HepG2 (cell line): ENCODE measurements around the gene IFT80. TPM values are rescaled to one million over a fixed set of nuclear protein-coding genes. Genes with fewer than 3 reads are reported as not detected.
A peak's percentile ranks its signal among the peaks of the same experiment; 100 is the strongest.

ENCODE experiments used
- ASH2L ChIP-seq: fragments of 300-600, 200-600 bp; sonication (generic); IDR thresholded peaks from 2 replicates; pipeline ENCODE4 v1.7.0; 2017; ENCODE audit warnings: low read depth, mild to moderate bottlenecking, moderate library complexity, mixed read lengths, low read length; ENCODE audit not compliant: insufficient read length
- ATF7-NPFF ChIP-seq: sonication (generic); formaldehyde crosslinking; IDR thresholded peaks from 2 replicates; pipeline ENCODE4 v1.8.1; 2023; ENCODE audit warnings: mild to moderate bottlenecking, low read depth, missing genetic modification reagents, moderate library complexity
- HDAC1 ChIP-seq: sonication (generic); formaldehyde crosslinking; IDR thresholded peaks from 2 replicates; pipeline ENCODE4 v1.5.1; 2020; ENCODE audit warnings: mild to moderate bottlenecking, missing genetic modification reagents
- HNF4G ChIP-seq, 2 experiments: sonication (generic) in 1 of 2; formaldehyde crosslinking in 1 of 2; IDR thresholded peaks; 2 replicates each; pipeline versions ENCODE4 v1.4.0 to v1.6.1; 2011 to 2020; ENCODE audit warnings: borderline replicate concordance in 2 of 2, low read depth in 2 of 2, mild to moderate bottlenecking in 2 of 2, low read length in 1 of 2, missing genetic modification reagents in 1 of 2, moderate library complexity in 1 of 2
- KDM5B ChIP-seq: sonication (generic); formaldehyde crosslinking; IDR thresholded peaks from 2 replicates; pipeline ENCODE4 v1.4.0; 2020; ENCODE audit warnings: missing genetic modification reagents, mild to moderate bottlenecking, borderline replicate concordance
- KLF6 ChIP-seq: IDR thresholded peaks from 2 replicates; pipeline ENCODE4 v1.8.0; 2016; ENCODE audit warnings: missing biosample characterization, missing genetic modification reagents
- MEIS2 ChIP-seq: sonication (generic); formaldehyde crosslinking; IDR thresholded peaks from 2 replicates; pipeline ENCODE4 v1.9.0; 2021; ENCODE audit warnings: mild to moderate bottlenecking, missing genetic modification reagents
- RAD51 ChIP-seq: fragments of 450-650 bp; IDR thresholded peaks from 2 replicates; pipeline ENCODE4 v1.6.1; 2016; ENCODE audit warnings: borderline replicate concordance
- REL ChIP-seq: sonication (generic); formaldehyde crosslinking; conservative IDR thresholded peaks from 2 replicates; pipeline ENCODE4 v1.8.0; 2022; ENCODE audit warnings: mild to moderate bottlenecking, missing genetic modification reagents, moderate library complexity
- TBX2 ChIP-seq: sonication (generic); formaldehyde crosslinking; IDR thresholded peaks from 2 replicates; pipeline ENCODE4 v1.5.0; 2020; ENCODE audit warnings: missing genetic modification reagents, mild to moderate bottlenecking, borderline replicate concordance
- ZFP91 ChIP-seq: sonication (generic); formaldehyde crosslinking; IDR thresholded peaks from 2 replicates; pipeline ENCODE4 v1.9.0; 2022; ENCODE audit warnings: missing genetic modification reagents, mild to moderate bottlenecking, borderline replicate concordance
- ZNF44 ChIP-seq: sonication (generic); formaldehyde crosslinking; IDR thresholded peaks from 2 replicates; pipeline ENCODE4 v1.5.1; 2020; ENCODE audit warnings: mild to moderate bottlenecking, missing genetic modification reagents
- ZNF446 ChIP-seq: sonication (generic); formaldehyde crosslinking; IDR thresholded peaks from 2 replicates; pipeline ENCODE4 v1.5.0; 2020; ENCODE audit warnings: mild to moderate bottlenecking, missing genetic modification reagents
- ZNF556 ChIP-seq: sonication (generic); formaldehyde crosslinking; IDR thresholded peaks from 2 replicates; pipeline ENCODE4 v1.4.0; 2020; ENCODE audit warnings: mild to moderate bottlenecking, missing genetic modification reagents, borderline replicate concordance
- ZNF709 ChIP-seq: sonication (generic); formaldehyde crosslinking; IDR thresholded peaks from 2 replicates; pipeline ENCODE4 v1.5.0; 2020; ENCODE audit warnings: mild to moderate bottlenecking, missing genetic modification reagents
- ZNF816 ChIP-seq: sonication (generic); formaldehyde crosslinking; IDR thresholded peaks from 2 replicates; pipeline ENCODE4 v1.8.0; 2022; ENCODE audit warnings: missing genetic modification reagents, mild to moderate bottlenecking, borderline replicate concordance
- polyA plus RNA-seq, 8 experiments: library from polyadenylated mRNA; depleted of rRNA in 3 of 8; stranded (reverse) in 7 of 8; unstranded in 1 of 8; fragments of >200 nt; fragmentation: Illumina TruSeq in 4 of 8; extraction: Trizol in 4 of 8; gene quantifications; 2 replicates each; pipeline versions ENCODE4 v1.2.1 to v1.2.3, GENCODE V29; 2011 to 2016; ENCODE audit warnings: low read depth in 4 of 8, missing spikeins in 1 of 8, mixed read lengths in 1 of 8; ENCODE audit not compliant: insufficient read depth in 1 of 8
- total RNA-seq, 5 experiments: library from RNA; depleted of rRNA; stranded (reverse); fragments of >200 nt; fragmentation: Illumina TruSeq; extraction: Trizol; gene quantifications; 2 replicates each; pipeline ENCODE4 v1.2.3, GENCODE V29; 2016; ENCODE audit warnings: low read depth in 1 of 5
- TF ChIP-seq, protein P1 (sequence below): sonication (generic); formaldehyde crosslinking; IDR thresholded peaks from 2 replicates; pipeline ENCODE4 v1.4.0; 2020; ENCODE audit warnings: mild to moderate bottlenecking, missing genetic modification reagents
- TF ChIP-seq, protein P2 (sequence below): sonication (generic); formaldehyde crosslinking; conservative IDR thresholded peaks from 2 replicates; pipeline ENCODE4 v1.8.0; 2022; ENCODE audit warnings: mild to moderate bottlenecking, moderate library complexity, missing genetic modification reagents
- TF ChIP-seq, protein P3 (sequence below): sonication (generic); formaldehyde crosslinking; IDR thresholded peaks from 2 replicates; pipeline ENCODE4 v1.4.0; 2020; ENCODE audit warnings: mild to moderate bottlenecking, missing genetic modification reagents

Gene IFT80
- total and polyA plus RNA-seq, 2 of the 13 experiments (the other 11 are each of a cell fraction or from before 2014, with no cell fraction given), result 11.4 to 15.7 TPM

DNA sequence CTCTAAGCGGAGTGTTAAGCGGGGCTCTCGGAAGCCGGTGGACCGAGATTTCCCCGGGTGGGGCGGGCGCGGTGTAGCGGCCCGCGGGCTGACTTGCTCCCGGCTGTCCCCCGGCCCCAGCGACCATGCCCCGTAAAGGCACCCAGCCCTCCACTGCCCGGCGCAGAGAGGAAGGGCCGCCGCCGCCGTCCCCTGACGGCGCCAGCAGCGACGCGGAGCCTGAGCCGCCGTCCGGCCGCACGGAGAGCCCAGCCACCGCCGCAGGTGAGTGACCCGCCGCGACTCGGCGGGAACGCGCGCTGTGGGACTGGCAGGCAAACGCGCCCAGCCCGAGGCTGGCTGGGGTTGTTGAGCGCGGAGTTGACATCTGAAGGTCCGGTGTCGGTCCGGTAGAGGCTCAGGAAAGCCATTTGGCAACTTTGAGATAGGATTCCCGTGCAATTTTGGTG lies 1.7 kb upstream of the IFT80 start (continued):
- TF ChIP-seq, protein P1, sequence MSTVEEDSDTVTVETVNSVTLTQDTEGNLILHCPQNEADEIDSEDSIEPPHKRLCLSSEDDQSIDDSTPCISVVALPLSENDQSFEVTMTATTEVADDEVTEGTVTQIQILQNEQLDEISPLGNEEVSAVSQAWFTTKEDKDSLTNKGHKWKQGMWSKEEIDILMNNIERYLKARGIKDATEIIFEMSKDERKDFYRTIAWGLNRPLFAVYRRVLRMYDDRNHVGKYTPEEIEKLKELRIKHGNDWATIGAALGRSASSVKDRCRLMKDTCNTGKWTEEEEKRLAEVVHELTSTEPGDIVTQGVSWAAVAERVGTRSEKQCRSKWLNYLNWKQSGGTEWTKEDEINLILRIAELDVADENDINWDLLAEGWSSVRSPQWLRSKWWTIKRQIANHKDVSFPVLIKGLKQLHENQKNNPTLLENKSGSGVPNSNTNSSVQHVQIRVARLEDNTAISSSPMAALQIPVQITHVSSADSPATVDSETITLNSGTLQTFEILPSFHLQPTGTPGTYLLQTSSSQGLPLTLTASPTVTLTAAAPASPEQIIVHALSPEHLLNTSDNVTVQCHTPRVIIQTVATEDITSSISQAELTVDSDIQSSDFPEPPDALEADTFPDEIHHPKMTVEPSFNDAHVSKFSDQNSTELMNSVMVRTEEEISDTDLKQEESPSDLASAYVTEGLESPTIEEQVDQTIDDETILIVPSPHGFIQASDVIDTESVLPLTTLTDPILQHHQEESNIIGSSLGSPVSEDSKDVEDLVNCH (CRISPR knock-in tag), result no peak
- no peak for TF ChIP-seq HNF4G (IDR thresholded peaks at IDR 0.05; ENCODE audit: borderline replicate concordance, low read depth, low read length)
- TF ChIP-seq HNF4G (CRISPR knock-in tag; IDR thresholded peaks at IDR 0.05; ENCODE audit: borderline replicate concordance, low read depth), result no peak
- no peak for TF ChIP-seq RAD51
- no peak for TF ChIP-seq KLF6 (CRISPR knock-in tag)
- peak; percentile 37; the same call in 1 of the 2 replicates for TF ChIP-seq KDM5B (CRISPR knock-in tag)
- TF ChIP-seq ZNF816 (CRISPR knock-in tag), result no peak
- TF ChIP-seq ZNF556, result no peak
- TF ChIP-seq ATF7-NPFF (CRISPR knock-in tag), result peak; percentile 60; the same call in 1 of the 2 replicates
- peak; percentile 85 for TF ChIP-seq ASH2L
- TF ChIP-seq, protein P2, sequence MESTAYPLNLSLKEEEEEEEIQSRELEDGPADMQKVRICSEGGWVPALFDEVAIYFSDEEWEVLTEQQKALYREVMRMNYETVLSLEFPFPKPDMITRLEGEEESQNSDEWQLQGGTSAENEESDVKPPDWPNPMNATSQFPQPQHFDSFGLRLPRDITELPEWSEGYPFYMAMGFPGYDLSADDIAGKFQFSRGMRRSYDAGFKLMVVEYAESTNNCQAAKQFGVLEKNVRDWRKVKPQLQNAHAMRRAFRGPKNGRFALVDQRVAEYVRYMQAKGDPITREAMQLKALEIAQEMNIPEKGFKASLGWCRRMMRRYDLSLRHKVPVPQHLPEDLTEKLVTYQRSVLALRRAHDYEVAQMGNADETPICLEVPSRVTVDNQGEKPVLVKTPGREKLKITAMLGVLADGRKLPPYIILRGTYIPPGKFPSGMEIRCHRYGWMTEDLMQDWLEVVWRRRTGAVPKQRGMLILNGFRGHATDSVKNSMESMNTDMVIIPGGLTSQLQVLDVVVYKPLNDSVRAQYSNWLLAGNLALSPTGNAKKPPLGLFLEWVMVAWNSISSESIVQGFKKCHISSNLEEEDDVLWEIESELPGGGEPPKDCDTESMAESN (CRISPR knock-in tag), result peak; percentile 58; the same call in 1 of the 2 replicates
- 0 out of 2 replicates have a peak, but pooled peaks have one; percentile 12 for TF ChIP-seq ZNF709 (CRISPR knock-in tag)
- TF ChIP-seq ZNF44 (CRISPR knock-in tag), result no peak
- 0 out of 2 replicates have a peak, but pooled peaks have one; percentile 8 for TF ChIP-seq TBX2
- TF ChIP-seq ZFP91, result peak; percentile 46; the same call in 1 of the 2 replicates
- 0 out of 2 replicates have a peak, but pooled peaks have one; percentile 16 for TF ChIP-seq ZNF446 (CRISPR knock-in tag)
- TF ChIP-seq HDAC1, result 0 out of 2 replicates have a peak, but pooled peaks have one; percentile 8
- TF ChIP-seq MEIS2 (CRISPR knock-in tag), result no peak
- TF ChIP-seq, protein P3, sequence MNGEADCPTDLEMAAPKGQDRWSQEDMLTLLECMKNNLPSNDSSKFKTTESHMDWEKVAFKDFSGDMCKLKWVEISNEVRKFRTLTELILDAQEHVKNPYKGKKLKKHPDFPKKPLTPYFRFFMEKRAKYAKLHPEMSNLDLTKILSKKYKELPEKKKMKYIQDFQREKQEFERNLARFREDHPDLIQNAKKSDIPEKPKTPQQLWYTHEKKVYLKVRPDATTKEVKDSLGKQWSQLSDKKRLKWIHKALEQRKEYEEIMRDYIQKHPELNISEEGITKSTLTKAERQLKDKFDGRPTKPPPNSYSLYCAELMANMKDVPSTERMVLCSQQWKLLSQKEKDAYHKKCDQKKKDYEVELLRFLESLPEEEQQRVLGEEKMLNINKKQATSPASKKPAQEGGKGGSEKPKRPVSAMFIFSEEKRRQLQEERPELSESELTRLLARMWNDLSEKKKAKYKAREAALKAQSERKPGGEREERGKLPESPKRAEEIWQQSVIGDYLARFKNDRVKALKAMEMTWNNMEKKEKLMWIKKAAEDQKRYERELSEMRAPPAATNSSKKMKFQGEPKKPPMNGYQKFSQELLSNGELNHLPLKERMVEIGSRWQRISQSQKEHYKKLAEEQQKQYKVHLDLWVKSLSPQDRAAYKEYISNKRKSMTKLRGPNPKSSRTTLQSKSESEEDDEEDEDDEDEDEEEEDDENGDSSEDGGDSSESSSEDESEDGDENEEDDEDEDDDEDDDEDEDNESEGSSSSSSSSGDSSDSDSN (CRISPR knock-in tag), result peak; percentile 81; the same call in 1 of the 2 replicates
- 0 out of 2 replicates have a peak, but pooled peaks have one; percentile 57 for TF ChIP-seq REL (CRISPR knock-in tag)
